HFF-Myc (cell line): ENCODE data around the gene CTCF.

ENCODE experiments used
- DNase-seq: peaks from one replicate; pipeline ENCODE4 v3.0.0-alpha.2; 2011; ENCODE audit warnings: low read depth; ENCODE audit errors: extremely low read depth
- H3K4me3 ChIP-seq: replicated peaks from 2 replicates; pipeline ENCODE4 v1.5.1; 2011; ENCODE audit warnings: low read depth, mild to moderate bottlenecking, control low read depth, low read length
- TF ChIP-seq, protein P1 (sequence below): IDR thresholded peaks from 2 replicates; pipeline ENCODE4 v1.5.1; 2012; ENCODE audit warnings: mild to moderate bottlenecking, low read depth, low read length, control low read depth; ENCODE audit errors: missing control alignments

CTCF gene

DNA sequence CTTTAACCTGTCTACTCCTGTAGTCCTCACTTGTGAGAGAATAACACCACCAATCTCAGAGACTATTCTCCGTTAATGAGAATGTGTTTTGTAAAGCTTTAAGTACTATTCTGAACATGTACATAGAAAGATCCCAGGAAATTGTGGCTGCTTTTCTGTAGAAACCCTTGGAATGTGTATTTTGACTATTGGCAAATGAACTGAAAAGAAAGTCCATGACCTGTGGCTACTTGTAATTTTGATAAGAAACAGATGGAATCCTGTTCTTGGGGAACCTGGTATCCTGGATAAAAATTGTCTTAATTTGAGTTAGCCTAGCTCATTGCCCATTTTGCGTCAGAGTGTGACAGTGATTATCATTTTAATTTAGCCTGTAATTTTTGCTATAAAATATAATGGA lies 9.1 kb downstream of the CTCF start:
- DNase-seq, result no peak

DNA sequence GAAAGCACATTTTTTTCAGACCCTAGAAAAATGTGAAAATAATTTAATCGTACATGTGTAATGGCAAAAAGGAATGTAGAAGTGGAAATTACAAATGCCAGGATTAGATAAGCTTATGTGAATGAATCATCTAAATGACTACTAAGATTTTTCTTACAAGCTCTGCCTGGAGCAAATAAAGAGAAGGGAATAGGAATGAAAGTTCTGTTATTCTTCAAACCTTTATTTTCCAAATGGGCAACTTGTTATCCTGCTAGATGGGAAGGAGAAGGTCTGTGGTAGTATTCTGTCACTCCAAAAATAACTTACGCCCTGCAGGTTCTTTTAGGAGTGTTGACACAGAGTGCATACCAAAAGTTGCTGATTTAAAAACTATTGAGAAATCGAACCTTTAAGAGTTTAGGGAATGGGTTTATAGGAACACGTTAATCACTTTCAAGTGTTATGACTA lies 9.7 kb downstream of the CTCF start:
- TF ChIP-seq, protein P1, sequence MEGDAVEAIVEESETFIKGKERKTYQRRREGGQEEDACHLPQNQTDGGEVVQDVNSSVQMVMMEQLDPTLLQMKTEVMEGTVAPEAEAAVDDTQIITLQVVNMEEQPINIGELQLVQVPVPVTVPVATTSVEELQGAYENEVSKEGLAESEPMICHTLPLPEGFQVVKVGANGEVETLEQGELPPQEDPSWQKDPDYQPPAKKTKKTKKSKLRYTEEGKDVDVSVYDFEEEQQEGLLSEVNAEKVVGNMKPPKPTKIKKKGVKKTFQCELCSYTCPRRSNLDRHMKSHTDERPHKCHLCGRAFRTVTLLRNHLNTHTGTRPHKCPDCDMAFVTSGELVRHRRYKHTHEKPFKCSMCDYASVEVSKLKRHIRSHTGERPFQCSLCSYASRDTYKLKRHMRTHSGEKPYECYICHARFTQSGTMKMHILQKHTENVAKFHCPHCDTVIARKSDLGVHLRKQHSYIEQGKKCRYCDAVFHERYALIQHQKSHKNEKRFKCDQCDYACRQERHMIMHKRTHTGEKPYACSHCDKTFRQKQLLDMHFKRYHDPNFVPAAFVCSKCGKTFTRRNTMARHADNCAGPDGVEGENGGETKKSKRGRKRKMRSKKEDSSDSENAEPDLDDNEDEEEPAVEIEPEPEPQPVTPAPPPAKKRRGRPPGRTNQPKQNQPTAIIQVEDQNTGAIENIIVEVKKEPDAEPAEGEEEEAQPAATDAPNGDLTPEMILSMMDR, result no peak
- H3K4me3 ChIP-seq, result no peak overlapping the region
- DNase-seq, result no peak

More for the DNA sequence above, 9.1 kb downstream of the CTCF start:
- H3K4me3 ChIP-seq, result no peak overlapping the region
- TF ChIP-seq, protein P1, result no peak

DNA sequence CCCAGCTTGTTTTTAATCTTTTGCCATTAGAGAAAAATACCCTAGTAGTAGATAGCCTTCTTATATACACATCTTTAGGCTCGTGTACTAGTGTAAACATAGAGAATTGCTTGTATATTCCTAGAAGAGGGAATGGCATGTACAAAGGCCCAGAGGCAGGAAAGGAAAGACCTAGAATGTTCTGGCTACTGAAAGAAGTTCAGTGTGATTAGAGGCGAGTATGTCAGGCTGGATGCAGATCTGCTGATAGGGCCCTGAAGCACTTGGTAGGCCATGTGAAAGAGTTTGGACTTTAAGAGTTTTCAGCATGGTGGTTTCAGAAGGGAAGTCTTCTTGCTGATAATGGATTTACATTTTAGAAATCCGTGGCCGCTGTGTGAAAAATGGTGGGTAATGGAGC lies 17.4 kb downstream of the CTCF start:
- no peak overlapping the region for H3K4me3 ChIP-seq
- TF ChIP-seq, protein P1, result no peak
- DNase-seq, result no peak

DNA sequence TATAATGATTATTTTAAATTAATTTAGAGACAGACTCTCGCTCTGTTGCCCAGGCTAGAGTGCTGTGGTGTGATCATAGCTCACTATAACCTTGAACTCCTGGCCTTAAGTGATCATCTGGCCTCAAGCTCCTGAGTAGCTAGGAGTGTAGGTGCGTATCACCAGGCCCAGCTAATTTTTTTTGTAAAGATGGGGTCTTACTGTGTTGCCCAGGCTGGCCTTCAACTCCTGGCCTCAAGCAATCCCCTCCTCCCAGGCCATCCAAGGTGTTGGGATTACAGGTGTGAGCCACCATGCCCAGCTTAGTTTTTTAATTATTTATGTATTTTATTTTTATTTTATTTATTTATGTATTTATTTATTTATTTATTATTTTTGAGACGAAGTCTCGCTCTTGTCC lies 17.9 kb downstream of the CTCF start:
- DNase-seq, result no peak
- TF ChIP-seq, protein P1, result no peak
- H3K4me3 ChIP-seq, result no peak overlapping the region

DNA sequence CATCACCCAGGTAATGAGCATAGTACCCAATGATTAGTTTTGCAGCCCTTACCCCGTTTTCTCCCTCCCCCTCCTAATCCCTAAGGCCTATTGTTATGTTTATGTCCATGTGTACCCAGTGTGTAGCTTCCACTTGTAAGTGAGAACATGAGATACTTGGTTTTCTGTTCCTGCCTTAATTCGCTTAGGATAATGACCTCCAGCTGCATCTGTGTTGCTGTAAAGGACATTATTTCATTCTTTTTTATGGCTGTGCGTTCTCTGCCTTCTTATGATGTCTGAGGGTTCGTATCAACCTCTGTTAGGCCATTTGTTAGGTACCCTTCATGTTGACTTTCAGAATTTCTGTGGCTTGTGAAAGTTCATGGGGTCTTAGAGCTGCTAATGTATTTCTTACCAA lies 31.0 kb downstream of the CTCF start:
- no peak overlapping the region for H3K4me3 ChIP-seq
- no peak for DNase-seq
- TF ChIP-seq, protein P1, result no peak

DNA sequence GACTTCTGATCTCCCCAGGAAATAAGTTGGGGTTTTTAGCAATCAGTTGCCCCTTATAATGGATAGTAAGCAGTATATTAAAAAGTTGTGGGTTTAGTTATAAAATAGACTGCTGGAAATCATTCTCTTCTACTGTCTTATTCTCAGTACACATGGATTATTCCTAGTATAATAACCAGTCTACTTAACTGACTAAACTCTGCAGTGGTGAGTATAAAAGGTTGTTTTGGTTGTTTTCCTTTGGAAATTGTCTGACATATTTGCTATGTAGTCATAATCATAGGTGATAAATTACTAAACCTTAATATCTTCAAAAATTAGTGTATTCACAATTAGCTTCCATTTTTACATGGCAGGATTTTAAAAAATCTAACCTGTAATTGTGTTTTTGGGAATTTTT lies 31.4 kb downstream of the CTCF start:
- TF ChIP-seq, protein P1, result no peak
- DNase-seq, result no peak
- no peak overlapping the region for H3K4me3 ChIP-seq

DNA sequence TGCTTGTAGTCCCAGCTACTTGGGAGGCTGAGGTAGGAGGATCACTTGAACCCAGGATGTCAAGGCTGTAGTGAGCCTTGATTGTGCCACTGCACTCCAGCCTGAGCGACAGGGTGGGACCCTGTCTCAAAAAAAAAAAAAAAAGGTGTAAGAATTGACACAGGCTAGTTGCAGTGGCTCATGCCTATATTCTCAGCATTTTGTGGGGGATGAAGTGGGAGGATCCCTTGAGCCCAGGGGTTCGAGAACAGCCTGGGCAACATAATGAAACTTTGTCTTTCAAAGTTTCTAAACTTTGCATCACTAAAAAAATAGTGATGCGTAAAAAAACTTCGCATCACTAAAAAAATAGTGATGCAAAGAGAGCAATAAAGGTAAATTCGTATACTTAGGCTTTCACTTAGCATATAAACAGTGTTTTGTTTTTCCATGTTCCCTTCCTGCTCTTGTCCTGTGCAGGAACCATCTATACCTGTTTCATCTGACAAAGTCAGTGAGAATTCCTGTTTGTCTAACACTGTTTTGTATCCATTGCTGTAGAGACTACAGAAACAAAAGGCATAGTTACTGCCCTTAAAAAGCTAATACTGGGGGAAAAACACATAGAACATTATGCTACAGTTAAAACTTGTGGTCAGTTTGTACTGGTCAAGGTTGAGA lies 32.1 kb downstream of the CTCF start:
- H3K4me3 ChIP-seq, result no peak overlapping the region
- DNase-seq, result no peak
- TF ChIP-seq, protein P1, result no peak
